GM12878 (cell line): ENCODE results near the gene CHRNA9. TPM values are rescaled to one million over a fixed set of nuclear protein-coding genes. Genes with fewer than 3 reads are reported as not detected.

ENCODE experiments used
- ATAC-seq: fragments of 200-7000 bp; cut with Tn5 transposase; 3 replicates; pipeline ENCODE4 v1.9.1; 2020; ENCODE audit warnings: mild to moderate bottlenecking, moderate library complexity
- BruUV-seq: library from RNA; stranded (reverse); fragments of 400-500 nt; replicated peaks from 2 replicates; lab custom pipeline; 2021; lab: Mats Ljungman, UMichigan
- CTCF ChIA-PET: fragments of 300-600 bp; sonication (Branson Sonifier 250); formaldehyde crosslinking; extraction: SDS; loops from one replicate; lab custom pipeline; 2021; ENCODE audit warnings: inconsistent platforms; lab: Yijun Ruan, JAX
- POLR2A ChIA-PET: fragments of 350-600 bp; formaldehyde crosslinking; extraction: SDS; loops from one replicate; lab custom pipeline; 2021; ENCODE audit warnings: inconsistent platforms; lab: Charles Lee
- RAD21 ChIA-PET: fragments of 300-600 bp; sonication (Branson Sonifier 250); formaldehyde crosslinking; loops from one replicate; lab custom pipeline; 2023; ENCODE audit warnings: antibody characterized with exemption; ENCODE audit not compliant: unreplicated experiment; lab: Charles Lee
- SMC1A ChIA-PET: fragments of 300-600 bp; sonication (Branson Sonifier 250); formaldehyde crosslinking; loops from one replicate; lab custom pipeline; 2023; ENCODE audit not compliant: unreplicated experiment, uncharacterized antibody; lab: Charles Lee
- DNase-seq: peaks from one replicate; pipeline ENCODE4 v3.0.0-alpha.2; 2011; ENCODE audit warnings: low read depth, low spot score
- FAIRE-seq: peaks from 3 replicates; lab custom pipeline; 2011; peaks lifted over from hg19 to GRCh38; lab: Jason Lieb, UNC
- H2AFZ ChIP-seq: 2 replicates; pipeline ENCODE4 v1.6.0; 2011; ENCODE audit warnings: low read depth, low read length, control low read depth; ENCODE audit not compliant: control insufficient read depth
- H3K27ac ChIP-seq: 2 replicates; pipeline ENCODE4 v1.5.1; 2011; ENCODE audit warnings: control low read depth; ENCODE audit not compliant: control insufficient read depth, insufficient read depth
- H3K27me3 ChIP-seq, 2 experiments: replicated peaks in 1 of 2; 2 replicates each; pipeline versions ENCODE4 v1.6.0 to v1.6.1; 2011; ENCODE audit warnings: low read length in 1 of 2; ENCODE audit not compliant: control insufficient read depth in 2 of 2, insufficient read depth in 2 of 2
- H3K36me3 ChIP-seq, 2 experiments: 2 replicates each; pipeline ENCODE4 v1.5.1; 2011; ENCODE audit warnings: low read length in 1 of 2; ENCODE audit not compliant: control insufficient read depth in 2 of 2, insufficient read depth in 2 of 2
- H3K4me1 ChIP-seq: 2 replicates; pipeline ENCODE4 v1.6.1; 2011; ENCODE audit warnings: mild to moderate bottlenecking, low read length, moderate library complexity, mixed read lengths; ENCODE audit not compliant: control insufficient read depth, insufficient read depth
- H3K4me2 ChIP-seq: 2 replicates; pipeline ENCODE4 v1.6.0; 2011; ENCODE audit warnings: control low read depth; ENCODE audit not compliant: control insufficient read depth, insufficient read depth
- H3K4me3 ChIP-seq: fragments of 200-600 bp; sonication (generic); 2 replicates; pipeline ENCODE4 v1.5.1; 2016
- H3K79me2 ChIP-seq: 2 replicates; pipeline ENCODE4 v1.6.0; 2011; ENCODE audit warnings: low read length; ENCODE audit not compliant: control insufficient read depth, insufficient read depth
- H3K9ac ChIP-seq: 2 replicates; pipeline ENCODE4 v1.8.0; 2011; ENCODE audit warnings: low read length, control low read depth, mixed read lengths; ENCODE audit not compliant: control insufficient read depth, insufficient read depth
- H3K9me3 ChIP-seq: replicated peaks from 3 replicates; pipeline ENCODE4 v1.5.1; 2011; ENCODE audit warnings: mild to moderate bottlenecking, low read length; ENCODE audit not compliant: control insufficient read depth, insufficient read depth
- H4K20me1 ChIP-seq: 2 replicates; pipeline ENCODE4 v1.6.0; 2011; ENCODE audit not compliant: control insufficient read depth, insufficient read depth
- ATF3 ChIP-seq: IDR thresholded peaks from 2 replicates; pipeline ENCODE4 v1.6.1; 2011; ENCODE audit warnings: low read depth, mild to moderate bottlenecking, low read length, moderate library complexity, borderline replicate concordance; ENCODE audit errors: extremely low read depth
- EED ChIP-seq: sonication (generic); IDR thresholded peaks from 2 replicates; pipeline ENCODE4 v1.6.1; 2016; ENCODE audit warnings: antibody characterized with exemption, low read depth
- NRF1 ChIP-seq: conservative IDR thresholded peaks from 2 replicates; pipeline ENCODE4 v1.6.1; 2011; ENCODE audit warnings: mild to moderate bottlenecking, low read depth, low read length, improper control_type of control experiment
- RELA ChIP-seq: fragments of 450-650 bp; IDR thresholded peaks from 2 replicates; pipeline ENCODE4 v1.8.0; 2014; ENCODE audit warnings: borderline replicate concordance; ENCODE audit not compliant: partially characterized antibody
- SMC3 ChIP-seq: IDR thresholded peaks from 2 replicates; pipeline ENCODE4 v1.6.1; 2011; ENCODE audit warnings: low read length, improper control_type of control experiment, borderline replicate concordance
- SREBF2 ChIP-seq: IDR thresholded peaks from 2 replicates; pipeline ENCODE4 v1.6.1; 2012; ENCODE audit warnings: mild to moderate bottlenecking, low read length
- TBL1XR1 ChIP-seq: IDR thresholded peaks from 2 replicates; pipeline ENCODE4 v1.6.1; 2012; ENCODE audit warnings: low read depth, low read length, improper control_type of control experiment
- TCF7 ChIP-seq: IDR thresholded peaks from 2 replicates; pipeline ENCODE4 v1.6.1; 2014; ENCODE audit warnings: antibody characterized with exemption, borderline replicate concordance
- WGBS: methylation state at CpG from one replicate; pipeline ENCODE4 v1.1.6; 2016; ENCODE audit warnings: low lambda C conversion rate; ENCODE audit not compliant: insufficient replicate concordance, insufficient coverage; ENCODE audit errors: missing lambda C conversion rate; 5-methylcytosine and 5-hydroxymethylcytosine counted together
- in situ Hi-C: fragments of 300-500 bp; cut with MboI; formaldehyde crosslinking; loops from 9 replicates; pipeline ENCODE4 v1.14.3; 2018; ENCODE audit warnings: mixed read lengths
- intact Hi-C: fragments of 100-400 bp; cut with micrococcal nuclease; formaldehyde crosslinking; loops from one replicate; pipeline ENCODE4 v1.14.2; 2022; ENCODE audit not compliant: unreplicated experiment
- polyA plus RNA-seq, 11 experiments: library from polyadenylated mRNA; depleted of rRNA in 4 of 11; unstranded in 6 of 11; stranded (reverse) in 5 of 11; fragments of >200 nt; fragmentation: Nextera tagmentation in 4 of 11; fragmentation: Illumina TruSeq in 1 of 11; extraction: Ambion mirVana in 4 of 11; extraction: Trizol in 1 of 11; gene quantifications; 1 replicate in 1 of 11; 2 replicates in 10 of 11; pipeline versions ENCODE4 v1.2.1 to v1.2.3, GENCODE V29; 2011 to 2016; ENCODE audit warnings: inconsistent platforms in 2 of 11, missing spikeins in 2 of 11, low read depth in 1 of 11
- total RNA-seq, 4 experiments: library from RNA; depleted of rRNA in 3 of 4; stranded (reverse); fragments of >200 nt in 3 of 4; fragmentation: Illumina TruSeq in 1 of 4; extraction: Trizol in 1 of 4; gene quantifications; 2 replicates each; pipeline versions ENCODE4 v1.2.1 to v1.2.3, GENCODE V29; 2013 to 2021
- TF ChIP-seq, protein P1 (sequence below): fragments of 450-650 bp; IDR thresholded peaks from 2 replicates; pipeline ENCODE4 v1.6.1; 2017; ENCODE audit warnings: mild to moderate bottlenecking, low read depth, inconsistent platforms; ENCODE audit not compliant: poor library complexity, severe bottlenecking

Gene CHRNA9
- total and polyA plus RNA-seq, 10 of the 15 experiments (the other 5 are each of a cell fraction or from before 2014, with no cell fraction given): 0.05 to 0.09 (median 0.08) TPM; not detected in 7

- in situ Hi-C loops (no loop called here), intact Hi-C loops (no loop called here)
- no peak overlapping the region for H3K4me3 ChIP-seq
- H3K9ac ChIP-seq: no peak overlapping the region
- SMC1A ChIA-PET: no interaction called here
- RAD21 ChIA-PET: no interaction called here
- H3K9me3 ChIP-seq: no peaks in the 10 kb centered on the region
- no peak for ATAC-seq
- no peak for TF ChIP-seq RELA
- no peak for TF ChIP-seq EED
- TF ChIP-seq TCF7: no peak
- no TSS peak for BruUV-seq
- no peak overlapping the region for H3K27ac ChIP-seq
- H3K4me2 ChIP-seq: no peak overlapping the region
- no peaks in the 10 kb centered on the region for H3K4me1 ChIP-seq
- no peak for FAIRE-seq
- H4K20me1 ChIP-seq: no peaks in the 10 kb centered on the region
- no peak for DNase-seq
- no peaks in the 10 kb centered on the region for H3K27me3 ChIP-seq
- H2AFZ ChIP-seq: no peak overlapping the region
- 84% methylated on average over 4 of the region's 4 CpGs for WGBS
- POLR2A ChIA-PET: interaction anchor here (0.6 kb wide), 1 partner anchor 85 kb away, joined by 6 read pairs; no protein-coding TSS in a partner anchor
- no peaks in the 10 kb centered on the region for H3K79me2 ChIP-seq
- CTCF ChIA-PET: no interaction called here
- H3K36me3 ChIP-seq: no peaks in the 10 kb centered on the region
Measured at GRCh38 chr4:40395166-40395900, 60.2 kb downstream of the CHRNA9 start.

DNA sequence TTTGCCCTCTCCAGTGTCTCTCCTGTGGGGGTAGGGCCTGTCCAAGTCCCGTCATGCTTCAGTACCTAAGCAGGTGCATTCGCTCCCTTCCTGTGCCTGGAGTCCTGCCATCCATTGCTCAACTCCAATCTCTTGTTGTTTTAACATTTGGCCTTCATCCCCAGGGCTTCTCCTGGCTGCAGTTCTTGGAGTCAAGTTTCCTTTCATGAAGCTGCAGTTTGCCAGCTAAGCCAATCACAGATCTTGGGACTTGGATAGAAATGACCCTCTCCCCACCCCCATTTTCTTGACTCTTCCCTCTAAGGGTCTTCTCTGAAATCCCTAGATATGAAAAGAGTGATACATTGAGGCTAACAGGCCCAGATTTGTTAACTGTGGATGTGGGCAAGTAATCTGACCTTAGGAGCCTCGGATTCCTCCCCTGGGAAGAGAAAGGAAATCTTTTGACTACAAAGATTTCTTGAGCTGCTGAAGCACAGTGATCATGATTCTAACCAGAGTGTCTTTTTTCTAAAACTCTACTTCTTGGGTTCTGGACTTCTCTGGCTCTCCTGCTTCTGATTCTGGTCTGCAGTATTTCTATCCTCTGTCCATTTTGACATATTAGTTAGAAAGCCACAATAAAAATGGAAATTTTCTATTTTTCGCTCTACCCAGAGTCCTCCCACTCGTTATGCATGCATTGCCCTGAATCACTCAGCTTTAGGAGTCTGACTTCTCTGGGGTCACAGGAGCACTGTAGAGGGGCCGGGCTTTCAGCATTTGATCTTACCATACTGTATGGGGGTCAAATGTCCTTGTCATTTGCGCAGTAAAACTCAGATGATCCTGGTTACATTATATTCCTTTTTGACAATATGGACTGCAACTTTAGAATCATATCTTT is 61.0 kb downstream of the CHRNA9 start:
- H3K27me3 ChIP-seq: no peaks in the 10 kb centered on the region
- no peaks in the 10 kb centered on the region for H3K9me3 ChIP-seq
- no peak for ATAC-seq
- SMC1A ChIA-PET: no interaction called here
- intact Hi-C loops: no loop called here
- H4K20me1 ChIP-seq: no peaks in the 10 kb centered on the region
- H3K9ac ChIP-seq: no peak overlapping the region
- no peak overlapping the region for H2AFZ ChIP-seq
- no TSS peak for BruUV-seq
- TF ChIP-seq TBL1XR1 (no peak), SMC3 (no peak), NRF1 (no peak), ATF3 (no peak), SREBF2 (no peak)
- TF ChIP-seq, protein P1, sequence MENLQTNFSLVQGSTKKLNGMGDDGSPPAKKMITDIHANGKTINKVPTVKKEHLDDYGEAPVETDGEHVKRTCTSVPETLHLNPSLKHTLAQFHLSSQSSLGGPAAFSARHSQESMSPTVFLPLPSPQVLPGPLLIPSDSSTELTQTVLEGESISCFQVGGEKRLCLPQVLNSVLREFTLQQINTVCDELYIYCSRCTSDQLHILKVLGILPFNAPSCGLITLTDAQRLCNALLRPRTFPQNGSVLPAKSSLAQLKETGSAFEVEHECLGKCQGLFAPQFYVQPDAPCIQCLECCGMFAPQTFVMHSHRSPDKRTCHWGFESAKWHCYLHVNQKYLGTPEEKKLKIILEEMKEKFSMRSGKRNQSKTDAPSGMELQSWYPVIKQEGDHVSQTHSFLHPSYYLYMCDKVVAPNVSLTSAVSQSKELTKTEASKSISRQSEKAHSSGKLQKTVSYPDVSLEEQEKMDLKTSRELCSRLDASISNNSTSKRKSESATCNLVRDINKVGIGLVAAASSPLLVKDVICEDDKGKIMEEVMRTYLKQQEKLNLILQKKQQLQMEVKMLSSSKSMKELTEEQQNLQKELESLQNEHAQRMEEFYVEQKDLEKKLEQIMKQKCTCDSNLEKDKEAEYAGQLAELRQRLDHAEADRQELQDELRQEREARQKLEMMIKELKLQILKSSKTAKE: no peak
- TF ChIP-seq, all 136 proteins: peak for 0
- H3K4me1 ChIP-seq: no peaks in the 10 kb centered on the region
- in situ Hi-C loops: no loop called here
- H3K4me2 ChIP-seq: no peak overlapping the region
- no peak overlapping the region for H3K4me3 ChIP-seq
- no peaks in the 10 kb centered on the region for H3K79me2 ChIP-seq
- ChIA-PET CTCF (no interaction called here), RAD21 (no interaction called here), POLR2A (interaction anchor here (0.5 kb wide), 1 partner anchor 354 kb away, joined by 5 read pairs; the partner anchor contains the start of gene NSUN7)
- no peak overlapping the region for H3K27ac ChIP-seq
- FAIRE-seq (no peak), DNase-seq (no peak)
- no peaks in the 10 kb centered on the region for H3K36me3 ChIP-seq
- 33% methylated on average over 7 of the region's 7 CpGs for WGBS
